GM12865 (cell line): ENCODE measurements around the gene HDHD2.
A peak's percentile ranks its signal among the peaks of the same experiment; 100 is the strongest.
"Not testable (repeated sequence)": the region's sequence is repeated elsewhere in the genome, so short reads cannot be mapped to it uniquely, and the experiment has no call there.

ENCODE experiments used
- DNase-seq: peaks from one replicate; pipeline ENCODE4 v3.0.0; 2010; ENCODE audit warnings: low read depth
- H3K4me3 ChIP-seq: 2 replicates; pipeline ENCODE4 v1.5.1; 2011; ENCODE audit warnings: mild to moderate bottlenecking, low read depth, low read length, control low read depth
- CTCF ChIP-seq: IDR thresholded peaks from 2 replicates; pipeline ENCODE4 v1.5.1; 2011; ENCODE audit warnings: low read length, control low read depth, low read depth, inconsistent platforms; ENCODE audit not compliant: insufficient read depth; ENCODE audit errors: missing control alignments

The HDHD2 gene

DNA sequence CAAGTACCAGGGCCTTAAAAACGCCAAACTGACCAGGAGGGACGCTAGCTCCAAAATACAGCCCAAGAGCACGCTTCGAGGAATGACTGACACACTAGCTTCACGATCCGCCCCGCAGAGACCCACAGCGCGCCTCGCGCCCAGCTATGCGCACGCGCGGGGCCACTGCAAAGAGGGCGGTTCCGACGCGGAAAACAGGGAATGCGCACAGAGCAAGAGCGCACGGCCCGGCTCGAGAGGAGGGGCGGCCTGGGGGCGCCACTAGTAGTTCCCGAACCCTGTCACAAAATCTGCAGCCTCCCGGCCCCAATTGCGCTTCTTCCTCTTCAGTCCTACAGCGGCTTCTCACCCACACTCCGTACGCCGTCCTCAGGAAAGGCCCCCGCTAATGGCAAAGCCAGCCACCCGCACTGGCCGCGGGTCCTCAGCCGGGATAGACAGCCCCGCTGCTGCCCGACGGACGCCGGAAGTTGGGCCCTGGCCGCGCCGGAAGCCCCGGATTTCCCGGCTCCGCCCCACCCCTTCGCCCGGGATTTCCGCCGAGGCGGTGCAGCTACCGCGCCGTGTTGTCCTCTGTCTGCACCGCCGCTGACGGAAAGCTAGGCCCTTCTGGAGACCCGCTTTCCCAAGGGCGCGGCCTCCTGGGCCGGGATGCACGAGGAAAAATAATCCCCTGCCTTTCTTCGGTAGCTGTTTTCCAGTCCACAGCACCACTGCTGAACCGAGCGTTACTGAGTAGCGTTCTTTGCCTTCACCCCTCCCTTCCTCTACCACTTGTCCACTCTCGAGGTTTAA, at the start of gene HDHD2:
Gene HDHD2 (minus strand): TSS at position 472 of the 795 bp plus-strand sequence. CDS start 14,061 bp downstream, outside the sequence.
- peak within 1 kb of the TSS; percentile 97 for H3K4me3 ChIP-seq
- peak; percentile 86 for DNase-seq
- no peak for TF ChIP-seq CTCF

- DNase-seq, H3K4me3 ChIP-seq: not testable (repeated sequence)
These were observed 45.7 kb upstream of the HDHD2 start for GRCh38 chr18:47195961-47196360.

- TF ChIP-seq CTCF: no peak
- no peak for DNase-seq
- H3K4me3 ChIP-seq: no peak overlapping the region
These were observed 41.7 kb upstream of the HDHD2 start for GRCh38 chr18:47191961-47192360.

GRCh38 chr18:47187721-47188120, 37.4 kb upstream of the HDHD2 start:
- DNase-seq: no peak

GRCh38 chr18:47184419-47185050, 34.2 kb upstream of the HDHD2 start:
- no peak for TF ChIP-seq CTCF
- no peak overlapping the region for H3K4me3 ChIP-seq
- DNase-seq: peak; percentile 30

More at GRCh38 chr18:47187721-47188120, 37.4 kb upstream of the HDHD2 start:
- no peak overlapping the region for H3K4me3 ChIP-seq
- no peak for TF ChIP-seq CTCF

DNA sequence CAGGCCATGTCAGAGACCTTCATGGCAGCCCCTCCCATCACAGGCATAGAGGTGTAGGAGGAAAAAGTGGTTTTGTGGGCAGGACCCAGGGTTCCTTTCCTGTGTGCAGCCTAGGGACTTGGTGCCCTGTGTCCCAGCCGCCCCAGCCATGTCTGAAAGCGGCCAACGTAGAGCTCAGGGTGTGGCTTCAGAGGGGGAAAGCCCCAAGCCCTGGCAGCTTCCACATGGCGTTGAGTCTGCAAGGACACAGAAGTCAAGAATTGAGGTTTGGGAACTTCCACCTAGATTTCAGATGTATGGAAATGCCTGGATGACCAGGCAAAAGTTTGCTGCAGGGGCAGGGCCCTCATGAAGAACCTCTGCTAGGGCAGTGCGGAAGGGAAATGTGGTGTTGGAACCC, 31.9 kb upstream of the HDHD2 start:
- not testable (repeated sequence) for DNase-seq, H3K4me3 ChIP-seq

- DNase-seq: no peak
- H3K4me3 ChIP-seq: no peak overlapping the region
- TF ChIP-seq CTCF: no peak
These were observed 30.5 kb upstream of the HDHD2 start for GRCh38 chr18:47180765-47181164.

- DNase-seq: no peak
- TF ChIP-seq CTCF: no peak
- no peak overlapping the region for H3K4me3 ChIP-seq
These were observed 29.2 kb upstream of the HDHD2 start for GRCh38 chr18:47179520-47179919.
